RWPE1 (cell line): ENCODE measurements around the gene PEA15.

ENCODE experiments used
- CTCF ChIA-PET: fragments of 350-600 bp; sonication (Branson Sonifier 250); formaldehyde crosslinking; extraction: SDS; loops from one replicate; lab custom pipeline; 2021; lab: Yijun Ruan, JAX
- POLR2A ChIA-PET: fragments of 400-600 bp; formaldehyde crosslinking; extraction: SDS; loops from one replicate; lab custom pipeline; 2020; ENCODE audit warnings: antibody characterized with exemption; ENCODE audit not compliant: low non-redundant PET; lab: Yijun Ruan, JAX
- DNase-seq: peaks from one replicate; pipeline ENCODE4 v3.0.0; 2012; ENCODE audit warnings: low spot score
- H3K27ac ChIP-seq: fragments of 450-650 bp; 2 replicates; pipeline ENCODE4 v1.5.1; 2017
- TF ChIP-seq, protein P1 (sequence below): fragments of 450-650 bp; conservative IDR thresholded peaks from 2 replicates; pipeline ENCODE4 v1.5.1; 2017; ENCODE audit warnings: low read depth, mild to moderate bottlenecking

Gene PEA15

DNA sequence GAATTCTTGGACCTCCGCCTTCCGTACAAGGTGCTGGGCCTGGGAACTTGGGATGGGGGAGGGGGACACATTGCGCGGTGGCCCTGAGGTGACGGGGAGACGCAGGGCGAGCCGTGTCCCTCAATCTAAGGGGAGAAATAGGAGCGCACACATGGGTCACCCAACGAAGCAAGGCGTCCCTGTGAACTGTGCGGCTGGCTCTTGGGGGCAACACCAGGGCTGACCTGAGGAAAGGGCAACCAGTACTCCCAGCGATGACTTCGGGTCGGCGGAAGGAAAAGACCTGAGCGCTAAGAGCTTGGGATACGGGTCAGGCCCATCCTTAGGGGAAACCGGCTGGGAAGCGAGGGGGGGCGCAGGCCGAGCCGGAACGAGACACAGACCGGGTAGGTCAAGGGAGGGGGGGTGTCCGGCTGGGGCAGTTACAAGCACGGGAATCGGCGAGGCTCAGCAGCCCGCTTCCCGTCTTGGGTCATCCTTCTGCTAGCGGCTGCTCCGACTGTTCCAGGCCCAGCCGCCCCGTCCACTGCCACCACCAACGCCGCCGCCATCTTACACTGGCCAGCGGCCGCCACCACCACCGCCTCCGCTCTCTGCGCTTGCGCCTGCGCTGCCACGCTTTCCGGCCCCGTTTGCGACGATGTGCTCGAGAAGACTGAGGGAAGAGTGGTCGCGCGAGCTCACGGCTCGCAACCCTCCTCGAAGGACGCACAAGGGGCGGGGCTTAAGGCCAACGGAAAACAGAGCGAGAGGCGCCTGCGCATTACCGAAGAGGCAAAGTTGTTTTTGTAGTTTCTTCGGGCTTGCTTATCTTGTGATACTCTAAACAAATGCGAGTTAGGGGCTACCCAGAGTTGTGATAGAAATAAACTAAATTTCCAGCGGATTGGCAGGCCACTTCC lies 57.0 kb downstream of the PEA15 start, which contains the start of gene DCAF8:
Gene DCAF8 (minus strand): TSS at position 657 of the 902 bp plus-strand sequence. CDS start 18,541 bp downstream, outside the sequence.
- peak within 1 kb of the TSS; percentile 87 for H3K27ac ChIP-seq
- peak; percentile 94 for DNase-seq
- CTCF ChIA-PET: interaction anchor here (0.6 to 1.4 kb wide), 2 partner anchors 10 to 32 kb away, joined by 3 to 5 read pairs; no protein-coding TSS in a partner anchor
- TF ChIP-seq, protein P1, sequence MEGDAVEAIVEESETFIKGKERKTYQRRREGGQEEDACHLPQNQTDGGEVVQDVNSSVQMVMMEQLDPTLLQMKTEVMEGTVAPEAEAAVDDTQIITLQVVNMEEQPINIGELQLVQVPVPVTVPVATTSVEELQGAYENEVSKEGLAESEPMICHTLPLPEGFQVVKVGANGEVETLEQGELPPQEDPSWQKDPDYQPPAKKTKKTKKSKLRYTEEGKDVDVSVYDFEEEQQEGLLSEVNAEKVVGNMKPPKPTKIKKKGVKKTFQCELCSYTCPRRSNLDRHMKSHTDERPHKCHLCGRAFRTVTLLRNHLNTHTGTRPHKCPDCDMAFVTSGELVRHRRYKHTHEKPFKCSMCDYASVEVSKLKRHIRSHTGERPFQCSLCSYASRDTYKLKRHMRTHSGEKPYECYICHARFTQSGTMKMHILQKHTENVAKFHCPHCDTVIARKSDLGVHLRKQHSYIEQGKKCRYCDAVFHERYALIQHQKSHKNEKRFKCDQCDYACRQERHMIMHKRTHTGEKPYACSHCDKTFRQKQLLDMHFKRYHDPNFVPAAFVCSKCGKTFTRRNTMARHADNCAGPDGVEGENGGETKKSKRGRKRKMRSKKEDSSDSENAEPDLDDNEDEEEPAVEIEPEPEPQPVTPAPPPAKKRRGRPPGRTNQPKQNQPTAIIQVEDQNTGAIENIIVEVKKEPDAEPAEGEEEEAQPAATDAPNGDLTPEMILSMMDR: no peak
- POLR2A ChIA-PET: interaction anchor here (0.6 to 0.7 kb wide), 2 partner anchors 72 to 165 kb away, joined by 3 read pairs; partner anchors contain the start of gene CASQ1

DNA sequence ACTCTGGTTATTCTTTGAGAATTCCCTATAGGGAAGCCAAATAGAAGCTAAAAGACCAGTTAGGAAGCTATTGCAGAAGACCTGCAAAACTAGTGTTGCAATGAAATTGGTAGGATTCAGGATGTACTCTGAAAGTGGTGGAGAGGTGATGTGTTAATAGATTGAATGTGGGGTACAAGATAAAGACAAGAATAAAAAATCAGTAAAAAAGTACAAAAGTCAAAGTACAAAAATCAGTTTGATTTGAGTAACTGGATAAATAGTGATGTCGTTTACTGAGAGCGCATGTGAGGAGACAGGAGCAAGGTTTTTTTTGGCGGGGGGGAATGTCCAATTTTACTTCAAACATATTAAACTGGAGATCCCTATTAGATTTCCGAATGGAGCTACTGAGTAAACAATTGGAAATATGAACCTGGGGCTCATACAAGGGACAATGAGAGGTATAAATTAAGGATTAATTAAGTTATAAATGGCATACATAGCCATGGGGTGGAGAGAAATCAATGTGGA lies 59.7 kb downstream of the PEA15 start:
- no peak overlapping the region for H3K27ac ChIP-seq
- CTCF ChIA-PET: interaction anchor here (0.9 to 1.0 kb wide), 2 partner anchors 23 to 26 kb away, joined by 3 to 4 read pairs; no protein-coding TSS in a partner anchor
- POLR2A ChIA-PET: no interaction called here

More for the DNA sequence above, 59.7 kb downstream of the PEA15 start:
- DNase-seq: no peak
- TF ChIP-seq, protein P1: no peak
